Upper lobe of left lung (tissue), 4 donors: Measurements from ENCODE around the gene ATG5.

ENCODE experiments used
- EP300 ChIP-seq, 4 donors: sonication (generic); formaldehyde crosslinking; IDR thresholded peaks; one replicate each; pipeline ENCODE4 v1.5.1; 2017; ENCODE audit warnings: antibody characterized with exemption in 4 of 4, control low read depth in 2 of 4
- POLR2A ChIP-seq, 4 donors: fragments of 450-650 bp; IDR thresholded peaks; one replicate each; pipeline ENCODE4 v1.5.1; 2016 to 2017; ENCODE audit warnings: antibody characterized with exemption in 4 of 4, mild to moderate bottlenecking in 2 of 4
- POLR2AphosphoS5 ChIP-seq, 2 donors: sonication (generic); formaldehyde crosslinking; IDR thresholded peaks; one replicate each; pipeline ENCODE4 v1.5.1; 2017; ENCODE audit warnings: antibody characterized with exemption in 2 of 2
- TF ChIP-seq, protein P1 (sequence below), 6 experiments: fragments of 450-650 bp in 4 of 6; fragments of 200-600 bp in 2 of 6; sonication (generic) in 2 of 6; IDR thresholded peaks; one replicate each; pipeline ENCODE4 v1.5.1; 2016 to 2019; ENCODE audit warnings: antibody characterized with exemption in 6 of 6

DNA sequence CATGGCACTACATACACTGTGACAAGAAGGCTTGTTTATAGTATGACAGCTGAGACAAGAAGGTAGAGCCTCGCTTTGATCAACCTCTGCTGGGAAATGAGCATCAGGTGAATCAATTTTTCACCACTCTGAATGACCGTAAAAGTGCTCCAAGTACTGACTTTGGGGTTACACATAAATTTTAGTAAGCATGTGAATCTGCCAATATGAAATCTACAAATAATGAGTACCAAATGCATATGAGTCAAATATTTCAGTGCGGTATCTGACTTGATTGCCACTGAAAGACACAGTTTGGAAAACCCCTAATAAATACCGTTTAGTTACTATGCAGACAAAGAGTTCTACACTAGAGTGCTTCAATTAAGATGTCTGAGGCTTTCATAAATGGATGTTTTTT lies 77.8 kb downstream of the ATG5 start:
- TF ChIP-seq EP300 (IDR thresholded peaks at IDR 0.05): no peak
- TF ChIP-seq, protein P1, sequence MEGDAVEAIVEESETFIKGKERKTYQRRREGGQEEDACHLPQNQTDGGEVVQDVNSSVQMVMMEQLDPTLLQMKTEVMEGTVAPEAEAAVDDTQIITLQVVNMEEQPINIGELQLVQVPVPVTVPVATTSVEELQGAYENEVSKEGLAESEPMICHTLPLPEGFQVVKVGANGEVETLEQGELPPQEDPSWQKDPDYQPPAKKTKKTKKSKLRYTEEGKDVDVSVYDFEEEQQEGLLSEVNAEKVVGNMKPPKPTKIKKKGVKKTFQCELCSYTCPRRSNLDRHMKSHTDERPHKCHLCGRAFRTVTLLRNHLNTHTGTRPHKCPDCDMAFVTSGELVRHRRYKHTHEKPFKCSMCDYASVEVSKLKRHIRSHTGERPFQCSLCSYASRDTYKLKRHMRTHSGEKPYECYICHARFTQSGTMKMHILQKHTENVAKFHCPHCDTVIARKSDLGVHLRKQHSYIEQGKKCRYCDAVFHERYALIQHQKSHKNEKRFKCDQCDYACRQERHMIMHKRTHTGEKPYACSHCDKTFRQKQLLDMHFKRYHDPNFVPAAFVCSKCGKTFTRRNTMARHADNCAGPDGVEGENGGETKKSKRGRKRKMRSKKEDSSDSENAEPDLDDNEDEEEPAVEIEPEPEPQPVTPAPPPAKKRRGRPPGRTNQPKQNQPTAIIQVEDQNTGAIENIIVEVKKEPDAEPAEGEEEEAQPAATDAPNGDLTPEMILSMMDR (IDR thresholded peaks at IDR 0.05): no peak
- no peak for TF ChIP-seq POLR2A (IDR thresholded peaks at IDR 0.05)
- no peak for TF ChIP-seq POLR2AphosphoS5 (IDR thresholded peaks at IDR 0.05)
